MM.1S (cell line): ENCODE data around the gene PPP2R5E.

ENCODE experiments used
- EZH2 ChIP-seq: fragments of 300-600 bp; sonication (generic); optimal IDR thresholded peaks from 2 replicates; pipeline ENCODE3; 2017; ENCODE audit warnings: low read depth, mild to moderate bottlenecking, antibody characterized with exemption, low read length, mixed read lengths
- EZH2phosphoT487 ChIP-seq: fragments of 300-600 bp; sonication (generic); IDR thresholded peaks from 2 replicates; pipeline ENCODE4 v1.6.1; 2018; ENCODE audit warnings: antibody characterized with exemption, low read length
- TF ChIP-seq, protein P1 (sequence below): fragments of 300-600 bp; sonication (generic); IDR thresholded peaks from 2 replicates; pipeline ENCODE4 v1.5.1; 2016; ENCODE audit warnings: antibody characterized with exemption, low read length, mixed read lengths

DNA sequence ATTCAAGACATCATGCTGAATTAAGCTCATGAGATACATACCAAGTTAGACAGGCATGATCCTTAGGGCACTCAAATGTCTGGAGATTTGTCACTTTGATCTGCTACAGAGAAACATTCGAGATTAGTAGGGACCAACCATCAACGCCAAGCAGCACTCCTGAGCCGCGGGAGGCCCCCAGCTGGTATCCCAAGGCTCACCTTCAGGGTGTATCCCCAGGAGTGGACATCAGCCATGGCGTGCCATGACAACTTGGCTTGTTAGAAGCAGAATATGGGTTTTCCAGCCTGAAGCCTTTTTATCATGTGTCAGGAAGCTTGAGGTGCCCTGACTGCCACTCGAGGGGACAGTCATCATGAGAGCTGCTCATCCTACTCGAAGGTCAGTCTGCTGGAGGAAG is 185.3 kb downstream of the PPP2R5E start:
- TF ChIP-seq, protein P1, sequence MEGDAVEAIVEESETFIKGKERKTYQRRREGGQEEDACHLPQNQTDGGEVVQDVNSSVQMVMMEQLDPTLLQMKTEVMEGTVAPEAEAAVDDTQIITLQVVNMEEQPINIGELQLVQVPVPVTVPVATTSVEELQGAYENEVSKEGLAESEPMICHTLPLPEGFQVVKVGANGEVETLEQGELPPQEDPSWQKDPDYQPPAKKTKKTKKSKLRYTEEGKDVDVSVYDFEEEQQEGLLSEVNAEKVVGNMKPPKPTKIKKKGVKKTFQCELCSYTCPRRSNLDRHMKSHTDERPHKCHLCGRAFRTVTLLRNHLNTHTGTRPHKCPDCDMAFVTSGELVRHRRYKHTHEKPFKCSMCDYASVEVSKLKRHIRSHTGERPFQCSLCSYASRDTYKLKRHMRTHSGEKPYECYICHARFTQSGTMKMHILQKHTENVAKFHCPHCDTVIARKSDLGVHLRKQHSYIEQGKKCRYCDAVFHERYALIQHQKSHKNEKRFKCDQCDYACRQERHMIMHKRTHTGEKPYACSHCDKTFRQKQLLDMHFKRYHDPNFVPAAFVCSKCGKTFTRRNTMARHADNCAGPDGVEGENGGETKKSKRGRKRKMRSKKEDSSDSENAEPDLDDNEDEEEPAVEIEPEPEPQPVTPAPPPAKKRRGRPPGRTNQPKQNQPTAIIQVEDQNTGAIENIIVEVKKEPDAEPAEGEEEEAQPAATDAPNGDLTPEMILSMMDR = no peak
- TF ChIP-seq EZH2 (no peak), EZH2phosphoT487 (no peak)
